A549 (cell line): ENCODE data around the gene UGT1A10. TPM values are rescaled to one million over a fixed set of nuclear protein-coding genes. Genes with fewer than 3 reads are reported as not detected.
A peak's percentile ranks its signal among the peaks of the same experiment; 100 is the strongest.

Experiments
- ATAC-seq, 2 experiments: fragments of 200-7000 bp in 1 of 2; fragments of >200 bp in 1 of 2; cut with Nextera tagmentation in 1 of 2; cut with Tn5 transposase in 1 of 2; 3 replicates each; pipeline versions ENCODE4 v1.8.0 to v1.9.1; 2018 to 2020; ENCODE audit warnings: mild to moderate bottlenecking in 1 of 2, moderate library complexity in 1 of 2
- CTCF ChIA-PET: fragments of 300-600 bp; sonication (Branson Sonifier 250); formaldehyde crosslinking; extraction: SDS; loops from one replicate; lab custom pipeline; 2021; ENCODE audit warnings: antibody characterized with exemption, inconsistent platforms; lab: Yijun Ruan, JAX
- POLR2A ChIA-PET: fragments of 350-600 bp; formaldehyde crosslinking; extraction: SDS; loops from one replicate; lab custom pipeline; 2021; ENCODE audit warnings: antibody characterized with exemption, inconsistent platforms; lab: Yijun Ruan, JAX
- DNase-seq, 2 experiments: peaks; one replicate each; pipeline versions ENCODE4 v3.0.0 to v3.0.0-alpha.2; 2011 to 2016; ENCODE audit warnings: low read depth in 1 of 2, low spot score in 1 of 2
- FAIRE-seq: peaks from 2 replicates; lab custom pipeline; 2011; peaks lifted over from hg19 to GRCh38; lab: Jason Lieb, UNC
- H3K27ac ChIP-seq, 2 experiments: fragments of >200 bp; sonication (Bioruptor Twin); formaldehyde crosslinking; 3 replicates each; pipeline ENCODE4 v1.5.1; 2016 to 2017
- H3K4me1 ChIP-seq: fragments of >200 bp; sonication (Bioruptor Twin); formaldehyde crosslinking; 3 replicates; pipeline ENCODE4 v1.6.1; 2016
- H3K4me2 ChIP-seq: fragments of >200 bp; sonication (Bioruptor Twin); formaldehyde crosslinking; 3 replicates; pipeline ENCODE4 v1.6.1; 2016
- H3K4me3 ChIP-seq: fragments of >200 bp; sonication (Bioruptor Twin); formaldehyde crosslinking; 3 replicates; pipeline ENCODE4 v1.5.1; 2016
- H3K9me3 ChIP-seq: fragments of >200 bp; sonication (Bioruptor Twin); formaldehyde crosslinking; 3 replicates; pipeline ENCODE4 v1.6.1; 2016
- ATOH8 ChIP-seq: fragments of 250-450 bp; sonication (Bioruptor Pico); IDR thresholded peaks from 2 replicates; pipeline ENCODE4 v1.5.0; 2020; ENCODE audit warnings: low read depth, mild to moderate bottlenecking, moderate library complexity
- BHLHE40 ChIP-seq: IDR thresholded peaks from 2 replicates; pipeline ENCODE4 v1.6.1; 2012; ENCODE audit warnings: low read depth, low read length, inconsistent platforms
- CBX2 ChIP-seq: fragments of 200-600 bp; sonication (generic); IDR thresholded peaks from 2 replicates; pipeline ENCODE4 v1.6.1; 2016; ENCODE audit warnings: low read depth, mild to moderate bottlenecking, borderline replicate concordance
- CEBPB ChIP-seq, 2 experiments: fragments of >200 bp in 1 of 2; sonication (Bioruptor Twin) in 1 of 2; formaldehyde crosslinking in 1 of 2; IDR thresholded peaks; 2 replicates each; pipeline ENCODE4 v1.6.1; 2012 to 2016
- CTCF ChIP-seq: fragments of >200 bp; sonication (Bioruptor Twin); formaldehyde crosslinking; IDR thresholded peaks from 3 replicates; pipeline ENCODE4 v1.5.1; 2016
- EHF ChIP-seq: fragments of 250-450 bp; sonication (Bioruptor Pico); IDR thresholded peaks from 2 replicates; pipeline ENCODE4 v1.5.0; 2020; ENCODE audit warnings: mild to moderate bottlenecking
- ELK1 ChIP-seq: fragments of 150-350 bp; IDR thresholded peaks from 2 replicates; pipeline ENCODE4 v1.6.1; 2014; ENCODE audit warnings: low read depth, mild to moderate bottlenecking, low read length
- HEYL ChIP-seq: fragments of 250-450 bp; sonication (Bioruptor Pico); IDR thresholded peaks from 2 replicates; pipeline ENCODE4 v1.8.0; 2021; ENCODE audit warnings: mild to moderate bottlenecking, moderate library complexity
- HOXA7 ChIP-seq: fragments of 250-450 bp; sonication (Bioruptor Pico); IDR thresholded peaks from 2 replicates; pipeline ENCODE4 v1.5.0; 2020; ENCODE audit warnings: mild to moderate bottlenecking, moderate library complexity
- KDM5A ChIP-seq: fragments of 200-600 bp; sonication (generic); IDR thresholded peaks from 2 replicates; pipeline ENCODE4 v1.6.1; 2016; ENCODE audit warnings: antibody characterized with exemption, mild to moderate bottlenecking
- MAX ChIP-seq: IDR thresholded peaks from 2 replicates; pipeline ENCODE4 v1.6.1; 2012
- NPAS2 ChIP-seq: fragments of 250-450 bp; sonication (Bioruptor Pico); IDR thresholded peaks from 2 replicates; pipeline ENCODE4 v1.8.0; 2022; ENCODE audit warnings: mild to moderate bottlenecking, moderate library complexity, borderline replicate concordance
- NR3C1 ChIP-seq: fragments of >200 bp; sonication (Bioruptor Twin); formaldehyde crosslinking; IDR thresholded peaks from 3 replicates; pipeline ENCODE4 v1.6.1; 2017
- PBX3 ChIP-seq: IDR thresholded peaks from 2 replicates; pipeline ENCODE4 v1.6.1; 2012
- POLR2AphosphoS2 ChIP-seq: conservative IDR thresholded peaks from 2 replicates; pipeline ENCODE4 v1.6.1; 2012; ENCODE audit warnings: low read length, improper control_type of control experiment, inconsistent platforms
- RAD21 ChIP-seq, 2 experiments: fragments of >200 bp in 1 of 2; sonication (Bioruptor Twin) in 1 of 2; formaldehyde crosslinking in 1 of 2; IDR thresholded peaks in 1 of 2; conservative IDR thresholded peaks in 1 of 2; 2 replicates in 1 of 2; 3 replicates in 1 of 2; pipeline ENCODE4 v1.6.1; 2012 to 2018; ENCODE audit warnings: inconsistent platforms in 1 of 2
- RARB ChIP-seq: fragments of 250-450 bp; sonication (Bioruptor Pico); IDR thresholded peaks from 2 replicates; pipeline ENCODE4 v1.8.0; 2021; ENCODE audit warnings: mild to moderate bottlenecking, moderate library complexity
- SREBF2 ChIP-seq: fragments of 450-650 bp; IDR thresholded peaks from 2 replicates; pipeline ENCODE4 v1.6.1; 2014; ENCODE audit warnings: mild to moderate bottlenecking, moderate library complexity
- ZNF302 ChIP-seq: fragments of 250-450 bp; sonication (Bioruptor Pico); IDR thresholded peaks from 2 replicates; pipeline ENCODE4 v1.9.0; 2021; ENCODE audit warnings: inconsistent platforms, mild to moderate bottlenecking, moderate library complexity
- ZSCAN20 ChIP-seq: fragments of 250-450 bp; sonication (Bioruptor Pico); IDR thresholded peaks from 2 replicates; pipeline ENCODE4 v1.8.0; 2022; ENCODE audit warnings: mild to moderate bottlenecking, moderate library complexity
- WGBS: methylation state at CpG from one replicate; pipeline ENCODE4 v1.1.6; 2017; ENCODE audit errors: missing lambda C conversion rate; 5-methylcytosine and 5-hydroxymethylcytosine counted together
- polyA plus RNA-seq, 4 experiments: library from polyadenylated mRNA; depleted of rRNA in 3 of 4; stranded (reverse); fragments of >200 nt; fragmentation: RNase III in 1 of 4; extraction: RNeasy Plus Mini Kit Qiagen cat#74134 plus additional on column Dnase treatment in 1 of 4; gene quantifications; 2 replicates in 3 of 4; 3 replicates in 1 of 4; pipeline ENCODE4 v1.2.3, GENCODE V29; 2011 to 2017

UGT1A10 gene
- polyA plus RNA-seq, 2 of the 4 experiments (the other 2 are of a cell fraction) = 0.10 TPM; not detected in 1

- ATAC-seq = no peak
- Histone ChIP-seq H3K9me3 (no peaks in the 10 kb centered on the region), H3K4me1 (peaks cover 8% of the 10 kb centered on the region), H3K4me3 (no peak overlapping the region), H3K4me2 (no peak overlapping the region), H3K27ac (peak overlapping the region in 1 of 2 experiments; percentile 57; a peak in 1 of 6 replicates)
- POLR2A ChIA-PET = no interaction called here
- no peak for FAIRE-seq
- no peak for DNase-seq
- WGBS = 69% methylated on average over 8 of the region's 8 CpGs
- TF ChIP-seq HEYL (no peak), ZNF302 (no peak), SREBF2 (no peak), EHF (CRISPR knock-in tag) (no peak), NPAS2 (CRISPR knock-in tag) (no peak), POLR2AphosphoS2 (no peak), MAX (no peak), RARB (CRISPR knock-in tag) (no peak), ZSCAN20 (CRISPR knock-in tag) (no peak), HOXA7 (CRISPR knock-in tag) (no peak), PBX3 (no peak), ATOH8 (CRISPR knock-in tag) (no peak), CTCF (no peak), KDM5A (no peak), CEBPB (IDR thresholded peaks at IDR 0.05) (no peak), NR3C1 (no peak), BHLHE40 (no peak), CBX2 (no peak)
- CTCF ChIA-PET = interaction anchor here (1.3 kb wide), 1 partner anchor 9 kb away, joined by 4 read pairs; no protein-coding TSS in a partner anchor
These were observed 167.7 kb downstream of the UGT1A10 start for GRCh38 chr2:233803994-233804393.

GRCh38 chr2:233807215-233807865 is 171.1 kb downstream of the UGT1A10 start:
- FAIRE-seq = no peak
- H3K27ac ChIP-seq = peak overlapping the region in 1 of 2 experiments; percentile 56; a peak in 2 of 6 replicates
- H3K4me1 ChIP-seq = peaks cover 1% of the 10 kb centered on the region; the same call in 2 of the 3 replicates
- H3K4me2 ChIP-seq = no peak overlapping the region
- no peaks in the 10 kb centered on the region for H3K9me3 ChIP-seq
- no peak for ATAC-seq
- TF ChIP-seq RAD21 (conservative IDR thresholded peaks at IDR 0.05 in 1 of 2, IDR thresholded peaks at IDR 0.05 in 1 of 2) (0 out of 5 replicates have a peak, but pooled peaks of 1 of the 2 experiments have one; percentile 4), ELK1 (no peak)
- CTCF ChIA-PET = no interaction called here
- WGBS = 84% methylated on average over 9 of the region's 12 CpGs
- no peak for DNase-seq
- POLR2A ChIA-PET = no interaction called here
- H3K4me3 ChIP-seq = no peak overlapping the region
